Endothelial cell of umbilical vein (primary cell): Measurements from ENCODE around the gene FYN. TPM values are rescaled to one million over a fixed set of nuclear protein-coding genes. Genes with fewer than 3 reads are reported as not detected.

Experiments used
- BruUV-seq: library from RNA; stranded (reverse); fragments of 400-500 nt; replicated peaks from 2 replicates; lab custom pipeline; 2021; lab: Mats Ljungman, UMichigan
- CTCF ChIA-PET: fragments of 300-600, 350-600 bp; sonication (Branson Sonifier 250); formaldehyde crosslinking; loops from one replicate; lab custom pipeline; 2021; ENCODE audit warnings: antibody characterized with exemption, inconsistent platforms; lab: Charles Lee
- POLR2A ChIA-PET: fragments of 300-600, 350-600 bp; sonication (Branson Sonifier 250); formaldehyde crosslinking; loops from one replicate; lab custom pipeline; 2021; ENCODE audit warnings: antibody characterized with exemption, inconsistent platforms; lab: Charles Lee
- DNase-seq: peaks from one replicate; pipeline ENCODE4 v3.0.0-alpha.2; 2011; ENCODE audit warnings: low read depth, low spot score
- FAIRE-seq: peaks from 2 replicates; lab custom pipeline; 2011; peaks lifted over from hg19 to GRCh38; lab: Jason Lieb, UNC
- H2AFZ ChIP-seq: 2 replicates; pipeline ENCODE4 v1.6.0; 2012; ENCODE audit warnings: low read depth, low read length, control low read depth, inconsistent platforms
- H3K27ac ChIP-seq: 2 replicates; pipeline ENCODE4 v1.5.1; 2011; ENCODE audit warnings: low read depth, mild to moderate bottlenecking, control low read depth, low read length, moderate library complexity; ENCODE audit not compliant: insufficient read depth
- H3K27me3 ChIP-seq, 2 experiments: 2 replicates each; pipeline versions ENCODE4 v1.6.0 to v1.6.1; 2011; ENCODE audit warnings: low read length in 2 of 2, mixed read lengths in 1 of 2; ENCODE audit not compliant: control insufficient read depth in 2 of 2, insufficient read depth in 2 of 2
- H3K36me3 ChIP-seq, 2 experiments: 2 replicates in 1 of 2; 3 replicates in 1 of 2; pipeline ENCODE4 v1.5.1; 2011; ENCODE audit warnings: low read length in 2 of 2, mild to moderate bottlenecking in 1 of 2, moderate library complexity in 1 of 2; ENCODE audit not compliant: control insufficient read depth in 2 of 2, insufficient read depth in 2 of 2; ENCODE audit errors: extremely low read depth in 1 of 2
- H3K4me1 ChIP-seq: 3 replicates; pipeline ENCODE4 v1.5.1; 2011; ENCODE audit warnings: mild to moderate bottlenecking, low read length; ENCODE audit not compliant: control insufficient read depth, insufficient read depth; ENCODE audit errors: extremely low read depth
- H3K4me2 ChIP-seq: 2 replicates; pipeline ENCODE4 v1.6.1; 2011; ENCODE audit warnings: low read length, control low read depth, mixed read lengths; ENCODE audit not compliant: insufficient read depth
- H3K4me3 ChIP-seq, 3 experiments: fragments of 200-600 bp in 1 of 3; sonication (generic), shearing (Covaris generic) in 1 of 3; replicated peaks in 1 of 3; 2 replicates each; pipeline ENCODE4 v1.5.1; 2011 to 2016; ENCODE audit warnings: control low read depth in 3 of 3, low read length in 3 of 3, mild to moderate bottlenecking in 2 of 3, inconsistent platforms in 1 of 3, low read depth in 1 of 3, moderate library complexity in 1 of 3; ENCODE audit not compliant: insufficient read depth in 1 of 3
- H3K79me2 ChIP-seq: 2 replicates; pipeline ENCODE4 v1.6.0; 2012; ENCODE audit warnings: low read length, inconsistent platforms; ENCODE audit not compliant: control insufficient read depth, insufficient read depth
- H3K9ac ChIP-seq: replicated peaks from 2 replicates; pipeline ENCODE3; 2011; ENCODE audit warnings: low read length, control low read depth; ENCODE audit not compliant: insufficient read depth; ENCODE audit errors: extremely low read depth
- H3K9me1 ChIP-seq: replicated peaks from 3 replicates; pipeline ENCODE4 v1.6.0; 2011; ENCODE audit warnings: mild to moderate bottlenecking, low read length; ENCODE audit not compliant: control insufficient read depth, insufficient read depth; ENCODE audit errors: extremely low read depth
- H3K9me3 ChIP-seq: replicated peaks from 2 replicates; pipeline ENCODE4 v1.5.1; 2012; ENCODE audit warnings: low read length, inconsistent platforms; ENCODE audit not compliant: control insufficient read depth, insufficient read depth
- H4K20me1 ChIP-seq: replicated peaks from 2 replicates; pipeline ENCODE3; 2011; ENCODE audit warnings: mild to moderate bottlenecking, low read length; ENCODE audit not compliant: control insufficient read depth, insufficient read depth; ENCODE audit errors: extremely low read depth
- CTCF ChIP-seq, 2 donors: IDR thresholded peaks; 1 replicate in 1 of 2; 2 replicates in 1 of 2; pipeline ENCODE4 v1.5.1; 2011; ENCODE audit warnings: low read length in 2 of 2, mild to moderate bottlenecking in 2 of 2, moderate library complexity in 2 of 2, control low read depth in 1 of 2, inconsistent platforms in 1 of 2, low read depth in 1 of 2; ENCODE audit not compliant: insufficient read depth in 1 of 2; ENCODE audit errors: extremely low read depth in 1 of 2
- EZH2 ChIP-seq: IDR thresholded peaks from 2 replicates; pipeline ENCODE4 v1.6.1; 2012; ENCODE audit warnings: borderline replicate concordance, low read depth, mild to moderate bottlenecking, moderate library complexity, low read length, inconsistent platforms; ENCODE audit not compliant: severe bottlenecking
- GATA2 ChIP-seq: IDR thresholded peaks from 2 replicates; pipeline ENCODE4 v1.7.0; 2011; ENCODE audit warnings: low read depth, mild to moderate bottlenecking, moderate library complexity, mixed read lengths, low read length; ENCODE audit not compliant: insufficient read length, insufficient read depth
- JUN ChIP-seq: IDR thresholded peaks from 2 replicates; pipeline ENCODE4 v1.6.1; 2011; ENCODE audit warnings: borderline replicate concordance, low read depth; ENCODE audit not compliant: insufficient read length, insufficient read depth
- MAX ChIP-seq: IDR thresholded peaks from 2 replicates; pipeline ENCODE4 v1.6.1; 2011; ENCODE audit not compliant: insufficient read depth, insufficient read length
- MYC ChIP-seq: IDR thresholded peaks from one replicate; pipeline ENCODE4 v1.6.1; 2011; ENCODE audit warnings: mild to moderate bottlenecking, low read depth, low read length
- dilution Hi-C: fragments of 300-500 bp; cut with MboI; formaldehyde crosslinking; loops from one replicate; pipeline ENCODE4 v1.15.0; 2019; ENCODE audit warnings: low sequenced_read_pairs; ENCODE audit not compliant: extremely low pct_ligation_motif_present
- intact Hi-C: fragments of 100-400 bp; cut with micrococcal nuclease; formaldehyde crosslinking; loops from one replicate; pipeline ENCODE4 v1.10.0; 2022
- polyA plus RNA-seq, 4 experiments: library from polyadenylated mRNA; depleted of rRNA in 3 of 4; stranded (reverse) in 3 of 4; unstranded in 1 of 4; fragments of >200 nt; gene quantifications; 2 replicates each; pipeline versions ENCODE4 v1.2.1 to v1.2.3, GENCODE V29; 2011 to 2012; ENCODE audit warnings: missing spikeins in 1 of 4
- total RNA-seq: library from RNA; stranded (reverse); gene quantifications from 2 replicates; pipeline ENCODE4 v1.2.3, GENCODE V29; 2021

Gene FYN
- total and polyA plus RNA-seq, 2 donors (not counting 3 experiments of a cell fraction or from before 2014, with no cell fraction given): 69.0 to 143 TPM

- no peak for TF ChIP-seq MYC
- TF ChIP-seq MAX: no peak
- no peak for TF ChIP-seq GATA2
- TF ChIP-seq CTCF (IDR thresholded peaks at IDR 0.05; ENCODE audit: extremely low read depth in 1 of 2, insufficient read depth in 1 of 2, low read depth in 1 of 2, low read length in 2 of 2): no peak
- no peak for TF ChIP-seq EZH2
- TF ChIP-seq JUN: no peak
- ChIA-PET CTCF (interaction anchor here (1.5 to 1.9 kb wide), 5 partner anchors 8 to 185 kb away, joined by 4 to 10 read pairs (median 5); no protein-coding TSS in a partner anchor), POLR2A (no interaction called here)
- Histone ChIP-seq H3K9me1 (no peaks in the 10 kb centered on the region), H3K9me3 (no peaks in the 10 kb centered on the region), H3K4me1 (peaks cover 37% of the 10 kb centered on the region), H3K9ac (no peak overlapping the region), H3K4me2 (no peak overlapping the region), H3K4me3 (no peak overlapping the region), H3K79me2 (peaks cover 14% of the 10 kb centered on the region), H3K27me3 (no peaks in the 10 kb centered on the region), H4K20me1 (no peaks in the 10 kb centered on the region), H3K36me3 (no peaks in the 10 kb centered on the region), H2AFZ (no peak overlapping the region), H3K27ac (no peak overlapping the region)
- dilution Hi-C loops: no loop called here
- FAIRE-seq: no peak
- no TSS peak for BruUV-seq
- intact Hi-C loops: loop anchor here (2.0 kb wide), 1 partner anchor 45 kb away; no protein-coding TSS in a partner anchor
- DNase-seq: no peak
Measured at GRCh38 chr6:111825439-111826086, 47.7 kb downstream of the FYN start.
